Neural cell (in vitro differentiated cells): ENCODE results near the gene NEURL2. TPM values are rescaled to one million over a fixed set of nuclear protein-coding genes. Genes with fewer than 3 reads are reported as not detected.
A peak's percentile ranks its signal among the peaks of the same experiment; 100 is the strongest.

Experiments used
- H2AFZ ChIP-seq: fragments of 200-600, 300-800 bp; sonication (generic), shearing (Covaris generic); 2 replicates; pipeline ENCODE4 v1.6.0; 2014; ENCODE audit warnings: low read depth, mild to moderate bottlenecking, antibody characterized with exemption, low read length, moderate library complexity
- H3F3A ChIP-seq: fragments of 200-600 bp; shearing (Covaris generic); 2 replicates; pipeline ENCODE4 v1.6.1; 2016; ENCODE audit warnings: mild to moderate bottlenecking, moderate library complexity, mixed read lengths, antibody characterized with exemption, low read length; ENCODE audit not compliant: insufficient read depth, poor library complexity, severe bottlenecking
- H3K27ac ChIP-seq: fragments of 200-600, 300-800 bp; sonication (generic), shearing (Covaris generic); 2 replicates; pipeline ENCODE4 v1.5.1; 2014; ENCODE audit warnings: mild to moderate bottlenecking, low read length, moderate library complexity
- H3K27me3 ChIP-seq: fragments of 300-800, 200-600 bp; sonication (generic), shearing (Covaris generic); 2 replicates; pipeline ENCODE4 v1.6.0; 2014; ENCODE audit warnings: mild to moderate bottlenecking, low read depth, low read length, moderate library complexity; ENCODE audit not compliant: insufficient read depth
- H3K36me3 ChIP-seq: fragments of 300-800, 200-600 bp; sonication (generic), shearing (Covaris generic); 2 replicates; pipeline ENCODE4 v1.5.1; 2014; ENCODE audit warnings: mild to moderate bottlenecking, antibody characterized with exemption, low read length, moderate library complexity; ENCODE audit not compliant: insufficient read depth
- H3K4me2 ChIP-seq: fragments of 300-800, 200-600 bp; sonication (generic), shearing (Covaris generic); 2 replicates; pipeline ENCODE4 v1.6.0; 2014; ENCODE audit warnings: mild to moderate bottlenecking, low read length
- H3K4me3 ChIP-seq: fragments of 300-800, 200-600 bp; sonication (generic), shearing (Covaris generic); 2 replicates; pipeline ENCODE4 v1.5.1; 2014; ENCODE audit warnings: mild to moderate bottlenecking, low read length, moderate library complexity
- H3K79me2 ChIP-seq: fragments of 200-600 bp; shearing (Covaris generic); replicated peaks from 2 replicates; pipeline ENCODE4 v1.6.0; 2014; ENCODE audit warnings: mild to moderate bottlenecking, low read length, moderate library complexity; ENCODE audit not compliant: insufficient read depth
- H3K9ac ChIP-seq: fragments of 300-800, 200-600 bp; sonication (generic), shearing (Covaris generic); 2 replicates; pipeline ENCODE4 v1.6.1; 2016; ENCODE audit warnings: mild to moderate bottlenecking, low read length, mixed read lengths
- H3K9me2 ChIP-seq: fragments of 200-600 bp; shearing (Covaris generic); 2 replicates; pipeline ENCODE4 v1.6.1; 2016; ENCODE audit warnings: mild to moderate bottlenecking, low read length, mixed read lengths; ENCODE audit not compliant: insufficient read depth
- H3K9me3 ChIP-seq: fragments of 200-600, 300-800 bp; sonication (generic), shearing (Covaris generic); 2 replicates; pipeline ENCODE4 v1.6.1; 2016; ENCODE audit warnings: mild to moderate bottlenecking, mixed run types, low read length, moderate library complexity, mixed read lengths
- H4K20me1 ChIP-seq: fragments of 200-600 bp; shearing (Covaris generic); 2 replicates; pipeline ENCODE4 v1.6.1; 2016; ENCODE audit warnings: mild to moderate bottlenecking, mixed run types; ENCODE audit not compliant: insufficient read depth
- CTCF ChIP-seq: fragments of 450-650 bp; IDR thresholded peaks from 2 replicates; pipeline ENCODE4 v1.5.1; 2014; ENCODE audit warnings: antibody characterized with exemption, mild to moderate bottlenecking, moderate library complexity; ENCODE audit not compliant: poor library complexity, severe bottlenecking
- EP300 ChIP-seq: fragments of 450-650 bp; conservative IDR thresholded peaks from 2 replicates; pipeline ENCODE4 v1.6.1; 2014; ENCODE audit warnings: antibody characterized with exemption, mild to moderate bottlenecking, moderate library complexity; ENCODE audit not compliant: poor library complexity, severe bottlenecking
- EZH2 ChIP-seq: fragments of 200-600, 300-800 bp; shearing (Covaris generic), sonication (generic); IDR thresholded peaks from 2 replicates; pipeline ENCODE4 v1.6.1; 2014; ENCODE audit warnings: antibody characterized with exemption, low read length, borderline replicate concordance, mild to moderate bottlenecking; ENCODE audit not compliant: insufficient read depth, poor library complexity, severe bottlenecking
- MXI1 ChIP-seq: fragments of 450-650 bp; conservative IDR thresholded peaks from 2 replicates; pipeline ENCODE4 v1.6.1; 2014; ENCODE audit warnings: antibody characterized with exemption, mild to moderate bottlenecking; ENCODE audit not compliant: poor library complexity, severe bottlenecking
- POLR2AphosphoS5 ChIP-seq: IDR thresholded peaks from 2 replicates; pipeline ENCODE4 v1.6.1; 2012
- REST ChIP-seq: IDR thresholded peaks from 2 replicates; pipeline ENCODE4 v1.6.1; 2012; ENCODE audit warnings: borderline replicate concordance
- SMC3 ChIP-seq: fragments of 450-650 bp; conservative IDR thresholded peaks from 2 replicates; pipeline ENCODE4 v1.6.1; 2014; ENCODE audit warnings: antibody characterized with exemption, mild to moderate bottlenecking, moderate library complexity; ENCODE audit not compliant: poor library complexity
- TAF1 ChIP-seq: IDR thresholded peaks from 2 replicates; pipeline ENCODE4 v1.6.1; 2012; ENCODE audit warnings: low read depth
- polyA plus RNA-seq: library from polyadenylated mRNA; depleted of rRNA; stranded (reverse); fragments of >200 nt; gene quantifications from 2 replicates; pipeline ENCODE4 v1.2.3, GENCODE V29; 2014

Gene NEURL2
- polyA plus RNA-seq, 1 donor from 2014 or later: 5.0 TPM

- TF ChIP-seq POLR2AphosphoS5: no peak
- no peaks in the 10 kb centered on the region for H3K36me3 ChIP-seq
Observed at GRCh38 chr20:45882469-45883099, 8.4 kb downstream of the NEURL2 start.

GRCh38 chr20:45880988-45881788 lies 9.8 kb downstream of the NEURL2 start, which contains the start of gene ZSWIM1:
Gene ZSWIM1 (plus strand): TSS chr20:45881227. CDS start chr20:45882593, 1,366 bp downstream.
- Histone ChIP-seq H3K4me2 (peak within 1 kb of the TSS; percentile 68), H3K9ac (peak within 1 kb of the TSS; percentile 64), H3K79me2 (peaks cover 12% of the 10 kb centered on the region), H3K27ac (peak within 1 kb of the TSS; percentile 68), H4K20me1 (no peaks in the 10 kb centered on the region), H3K9me2 (no peaks in the 10 kb centered on the region), H3K9me3 (no peaks in the 10 kb centered on the region), H2AFZ (peak within 1 kb of the TSS; percentile 6), H3K27me3 (no peaks in the 10 kb centered on the region), H3K36me3 (no peaks in the 10 kb centered on the region), H3K4me3 (peak within 1 kb of the TSS; percentile 67), H3F3A (no peaks in the 10 kb centered on the region)
- TF ChIP-seq REST (peak; percentile 92), SMC3 (no peak), EP300 (no peak), CTCF (peak; percentile 24), EZH2 (no peak), MXI1 (peak; percentile 81), POLR2AphosphoS5 (peak; percentile 94), TAF1 (peak; percentile 87)

More at GRCh38 chr20:45882469-45883099, 8.4 kb downstream of the NEURL2 start:
- Histone ChIP-seq H3K9me2 (no peaks in the 10 kb centered on the region), H2AFZ (no peak overlapping the region), H3K9me3 (no peaks in the 10 kb centered on the region), H3F3A (no peaks in the 10 kb centered on the region), H3K79me2 (peaks cover 12% of the 10 kb centered on the region), H3K4me3 (no peak overlapping the region), H3K4me2 (no peak overlapping the region), H3K27ac (no peak overlapping the region), H3K9ac (no peak overlapping the region), H3K27me3 (no peaks in the 10 kb centered on the region), H4K20me1 (no peaks in the 10 kb centered on the region)
